Superior temporal gyrus (tissue), 1 donor: ENCODE results near the gene CHMP4B.

Experiments
- DNase-seq: peaks from one replicate; pipeline ENCODE4 v3.0.0-alpha.2; 2016; ENCODE audit errors: extremely low spot score

Gene CHMP4B

DNA sequence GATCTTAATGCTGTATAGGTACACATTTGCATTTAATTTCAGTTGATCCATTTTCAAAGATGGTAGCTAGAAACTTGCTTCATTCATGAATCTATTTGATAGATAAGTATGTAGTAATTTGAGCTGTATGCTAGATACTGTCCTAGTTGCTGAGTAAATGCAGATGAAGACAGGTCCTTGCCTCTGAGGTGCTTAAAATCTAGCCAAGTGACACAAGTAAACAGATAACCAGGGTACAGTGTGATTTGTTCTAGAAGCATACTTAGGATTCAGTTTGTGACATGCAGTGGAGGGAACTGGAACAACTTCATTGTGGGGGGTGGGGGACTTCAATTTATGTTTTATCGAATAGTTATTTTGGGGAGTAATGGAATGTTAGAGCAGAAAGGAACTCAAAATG is 9.2 kb downstream of the CHMP4B start:
- DNase-seq: no peak

DNA sequence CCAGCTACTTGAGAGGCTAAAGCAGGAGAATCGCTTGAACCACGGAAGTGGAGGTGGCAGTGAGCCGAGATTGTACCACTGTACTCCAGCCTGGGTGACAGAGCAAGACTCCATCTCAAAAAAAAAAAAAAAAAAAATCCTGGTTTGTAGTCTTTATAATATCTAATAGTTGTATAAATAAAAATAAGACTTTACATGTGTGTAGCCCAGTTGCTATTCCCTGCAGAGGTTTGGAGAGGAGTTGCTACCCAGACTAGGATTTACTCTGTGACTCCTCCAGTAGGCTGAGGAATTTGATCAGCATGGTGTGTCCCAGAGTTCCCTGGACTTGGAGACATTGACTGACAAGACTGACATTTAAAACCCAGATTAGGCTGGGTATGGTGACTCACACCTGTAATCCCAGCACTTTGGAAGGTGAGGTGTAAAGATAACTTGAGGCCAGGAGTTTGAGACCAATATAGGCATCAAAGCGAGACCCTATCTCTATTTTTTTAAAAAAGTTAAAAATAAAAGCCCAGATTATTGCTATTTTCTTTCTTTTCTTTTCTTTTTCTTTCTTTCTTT is 10.2 kb downstream of the CHMP4B start:
- DNase-seq: no peak

DNA sequence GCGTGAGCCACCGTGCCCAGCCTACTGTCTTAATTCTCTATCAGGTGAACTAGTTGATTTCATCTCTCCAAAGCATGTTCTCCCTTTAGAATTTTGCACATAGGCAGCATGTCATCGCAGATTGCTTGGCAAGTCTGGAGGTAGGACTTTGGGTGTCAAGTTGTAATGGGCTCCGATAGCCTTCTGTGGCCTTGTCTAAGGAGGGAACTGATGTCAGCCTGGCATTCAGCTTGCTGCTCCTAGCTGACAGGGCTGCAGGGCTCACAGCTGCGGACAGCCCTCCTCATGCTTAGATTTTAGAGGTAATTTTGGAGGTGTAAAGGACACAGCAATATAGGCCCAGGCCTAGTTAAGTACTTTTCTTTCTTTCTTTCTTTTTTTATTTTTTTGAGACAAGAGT is 11.3 kb downstream of the CHMP4B start:
- no peak for DNase-seq

DNA sequence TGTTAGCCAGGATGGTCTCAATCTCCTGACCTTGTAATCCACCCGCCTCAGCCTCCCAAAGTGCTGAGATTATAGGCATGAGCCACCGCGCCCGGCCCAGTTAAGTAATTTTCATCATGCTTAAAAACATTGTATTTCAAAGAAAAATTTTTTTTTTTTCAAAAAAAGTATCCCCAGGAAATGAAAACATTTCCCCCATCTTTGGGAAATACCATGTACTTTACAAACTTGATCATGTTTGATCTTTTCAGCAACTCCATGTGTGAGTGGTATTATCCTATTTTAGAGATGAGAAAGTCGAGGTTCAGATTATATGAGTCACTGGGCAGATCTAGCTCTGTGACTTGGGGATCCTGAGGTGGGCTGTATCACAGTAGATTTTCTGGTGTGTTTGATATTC is 11.8 kb downstream of the CHMP4B start:
- DNase-seq: no peak

DNA sequence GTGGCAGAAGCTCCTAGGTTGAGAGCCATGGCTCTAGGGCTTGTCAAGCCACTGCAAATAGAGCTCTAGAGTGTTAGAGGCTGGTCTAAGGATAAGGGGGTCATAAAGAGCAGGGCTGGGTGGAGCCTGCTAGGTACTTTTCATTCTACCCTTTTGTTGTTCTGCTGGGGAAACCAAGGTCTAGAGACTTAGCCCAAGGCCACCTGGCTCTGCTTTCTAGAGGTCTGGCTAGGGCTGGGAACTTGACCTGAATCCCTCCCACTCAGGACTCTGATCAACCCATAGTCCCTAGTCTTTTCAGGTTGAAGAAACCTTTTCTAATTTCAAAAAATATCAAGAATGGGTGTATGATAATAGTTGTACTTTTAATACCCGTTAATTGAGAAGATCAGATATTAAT is 13.7 kb downstream of the CHMP4B start:
- DNase-seq: no peak

DNA sequence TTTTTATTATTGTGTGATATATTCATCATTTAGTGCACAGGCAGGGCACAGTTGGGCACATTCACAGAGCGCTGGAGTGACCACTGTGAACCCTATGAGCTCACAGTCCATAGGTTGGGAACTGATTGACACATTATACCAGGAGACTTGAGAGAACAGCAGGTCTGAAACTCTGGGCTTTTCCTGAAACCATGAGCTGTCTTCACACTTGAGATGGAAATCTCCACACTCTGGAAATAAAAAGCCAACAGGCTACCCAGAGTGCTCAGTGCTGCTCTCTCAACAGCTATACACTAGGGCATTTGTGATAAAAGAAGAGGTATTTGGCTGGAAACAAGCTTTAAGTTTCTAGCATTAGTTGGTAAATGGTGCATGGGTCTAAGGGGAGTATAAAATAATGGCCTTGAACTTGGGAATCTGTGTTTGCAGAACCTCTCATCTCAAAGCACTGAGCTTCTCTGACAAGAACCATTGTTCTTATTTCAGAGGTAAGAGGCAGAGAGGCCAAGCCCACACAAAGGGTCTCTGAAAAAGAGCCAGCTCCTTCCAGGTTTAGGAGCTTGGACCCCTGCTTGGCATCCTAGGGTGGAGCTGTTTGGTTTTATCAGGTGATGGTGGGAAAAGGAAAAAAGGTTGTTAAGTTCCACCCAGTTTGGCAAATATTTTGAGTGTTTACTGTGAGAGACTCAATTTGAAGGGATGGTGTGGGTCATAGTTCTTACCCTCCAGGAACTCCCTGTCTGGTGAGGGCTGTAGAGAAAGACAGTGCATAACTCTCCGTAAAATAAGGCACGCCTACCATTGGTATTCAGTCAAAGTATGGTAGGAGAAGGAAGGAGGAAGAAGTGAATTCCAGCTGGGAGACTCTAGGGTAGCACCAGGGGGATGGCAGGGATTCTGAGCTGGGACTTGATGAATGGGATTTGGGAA is 14.5 kb downstream of the CHMP4B start:
- DNase-seq: no peak

DNA sequence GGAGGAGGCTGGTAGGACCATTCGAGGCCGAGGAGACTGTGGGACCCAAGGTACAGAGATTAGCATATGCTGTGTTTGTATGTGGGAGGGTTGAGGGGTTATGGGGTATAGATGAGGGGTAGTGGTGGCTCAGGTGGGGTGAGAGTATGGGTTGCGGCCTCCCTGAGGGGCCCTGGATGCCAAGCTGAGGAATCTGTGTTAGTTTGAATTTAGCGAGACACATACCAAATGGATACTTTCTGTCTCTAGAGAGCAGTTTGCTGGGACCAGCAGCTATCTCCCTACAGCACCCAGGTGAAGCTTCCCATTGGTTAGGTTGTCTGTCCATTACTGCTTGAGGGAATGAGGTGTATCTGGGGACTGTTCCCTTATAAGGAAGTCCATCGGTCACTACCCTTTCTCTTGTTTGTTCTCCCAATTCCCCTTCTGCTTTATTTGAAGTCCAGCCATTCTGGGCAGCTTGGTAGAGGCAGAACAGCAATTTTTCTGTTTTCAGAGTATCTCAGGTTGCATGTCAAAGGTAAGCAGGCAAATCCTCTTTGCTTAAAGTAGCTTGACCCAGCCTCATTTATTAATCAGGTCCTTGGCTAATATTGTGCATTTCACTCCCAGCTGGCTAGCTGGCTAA is 15.2 kb downstream of the CHMP4B start:
- DNase-seq: no peak

DNA sequence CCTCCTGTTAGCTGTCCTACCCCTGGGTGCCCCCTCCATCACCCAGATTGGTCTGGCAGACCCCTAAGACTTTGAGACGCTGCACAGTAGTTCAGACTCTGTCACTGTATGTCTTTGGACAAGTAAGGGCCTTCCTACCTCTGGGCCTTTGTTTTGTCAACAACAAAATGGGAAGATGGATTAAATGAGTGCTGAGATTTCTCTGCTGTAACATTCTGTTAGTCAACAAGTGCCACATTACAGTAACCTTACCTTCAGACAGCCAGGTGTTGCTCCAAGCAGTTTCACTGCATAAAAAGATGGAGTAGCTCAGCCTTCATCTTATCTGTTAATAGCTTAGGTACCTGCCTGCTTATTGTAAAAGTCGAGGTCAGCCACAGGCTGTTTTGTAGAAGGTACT is 16.0 kb downstream of the CHMP4B start:
- no peak for DNase-seq

DNA sequence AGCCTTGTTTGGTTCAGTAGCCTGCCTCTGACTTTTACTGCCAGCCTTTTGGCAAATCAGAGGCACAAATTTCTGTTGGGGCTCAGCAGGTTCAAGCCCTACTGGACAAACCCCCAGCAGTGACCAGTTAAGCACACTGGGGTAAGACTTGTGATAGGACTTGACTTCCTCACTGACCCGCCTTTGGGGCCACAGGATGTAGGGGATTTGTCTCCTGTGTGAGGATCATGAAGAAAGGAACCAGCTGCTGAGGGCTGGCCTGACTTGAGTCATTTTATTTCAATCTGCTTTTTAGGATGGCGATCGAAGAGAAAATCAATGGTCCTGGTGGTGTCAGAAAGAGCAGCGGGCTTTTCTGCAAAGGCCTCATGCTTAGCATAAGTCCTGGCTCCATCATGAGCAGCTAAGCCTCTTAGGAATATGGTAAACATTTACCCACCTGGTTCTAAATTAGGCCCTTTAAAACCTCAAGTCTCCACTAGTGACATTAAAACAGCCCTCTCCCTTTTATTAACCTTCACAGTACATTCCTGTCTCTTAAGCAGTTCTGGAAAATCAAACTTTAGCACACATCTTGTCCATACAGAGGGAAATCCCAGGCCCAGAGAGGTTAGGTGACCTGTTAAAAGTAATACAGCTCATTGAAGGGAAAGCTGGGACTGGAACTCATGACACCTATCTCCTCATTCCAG is 16.6 kb downstream of the CHMP4B start:
- DNase-seq: no peak

DNA sequence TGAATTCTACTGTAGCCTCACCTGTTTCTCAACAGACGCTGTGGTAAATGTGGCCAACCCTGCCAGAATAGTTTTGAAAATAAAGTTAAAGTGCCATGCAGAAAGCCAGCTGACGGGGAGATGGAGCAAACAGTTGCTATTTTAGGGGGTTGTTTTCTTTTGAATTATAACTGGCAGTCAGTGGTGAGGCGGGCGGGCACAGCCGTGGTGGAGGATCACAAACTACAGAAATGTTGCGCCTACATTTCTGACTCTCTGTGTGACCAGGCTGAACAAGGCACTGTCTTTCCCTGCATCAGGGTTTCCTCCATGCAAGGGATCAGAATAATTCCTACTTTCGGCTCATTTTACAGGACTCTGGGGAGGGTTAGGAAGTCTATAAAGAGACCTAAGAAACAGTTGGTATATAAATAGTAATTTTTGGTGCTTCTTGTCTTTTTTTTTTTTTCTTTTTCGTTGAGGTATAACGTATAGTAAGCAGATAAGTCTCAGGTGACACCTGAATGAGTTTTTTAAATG is 17.2 kb downstream of the CHMP4B start:
- DNase-seq: no peak

DNA sequence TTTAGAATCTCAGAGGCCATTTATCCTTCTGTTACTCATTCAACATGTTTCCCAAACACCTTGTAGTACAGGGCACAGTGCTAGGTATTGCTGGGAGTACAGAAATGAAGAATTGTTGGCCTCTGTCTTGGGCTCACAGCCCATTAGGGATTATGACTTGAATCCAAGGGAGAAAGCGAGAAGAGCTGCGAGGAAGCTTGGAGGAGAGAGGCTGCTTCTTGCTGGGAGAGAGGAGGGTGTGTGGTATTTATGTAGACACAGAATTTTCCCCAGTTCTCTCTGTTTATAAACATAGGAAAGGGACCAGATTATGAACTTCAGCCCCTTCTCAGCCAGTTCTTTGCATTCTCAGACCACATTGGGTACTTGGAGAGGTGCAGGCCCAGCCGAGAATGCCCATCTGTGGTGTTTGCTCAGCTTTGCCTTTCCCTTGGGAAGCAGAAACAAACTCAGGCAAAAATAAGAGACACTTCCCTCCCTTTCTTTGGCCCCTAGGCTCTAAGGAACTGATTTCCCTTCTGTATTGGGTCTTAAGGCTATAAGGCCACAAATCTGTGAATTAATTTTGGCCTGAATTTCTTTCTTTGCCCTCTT is 17.9 kb downstream of the CHMP4B start:
- DNase-seq: no peak

DNA sequence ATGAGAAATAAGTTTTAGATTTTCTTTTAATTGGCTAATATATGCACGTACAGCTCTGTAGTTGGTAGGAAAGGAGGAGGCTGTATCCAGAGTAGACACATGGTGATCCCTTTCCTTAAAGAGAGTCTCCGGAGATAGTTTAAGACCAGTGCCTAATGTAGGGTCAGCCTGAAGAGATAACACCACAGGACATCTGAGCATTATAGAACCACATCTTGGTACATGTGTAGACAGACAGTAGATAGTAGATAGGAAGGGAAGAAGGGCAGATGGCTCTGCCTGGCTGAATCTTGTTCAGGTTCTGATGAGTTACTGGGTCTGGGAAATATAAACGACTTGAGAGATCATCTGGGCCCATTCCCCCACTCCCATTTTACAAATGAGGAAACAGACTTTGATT is 18.5 kb downstream of the CHMP4B start:
- DNase-seq: no peak

DNA sequence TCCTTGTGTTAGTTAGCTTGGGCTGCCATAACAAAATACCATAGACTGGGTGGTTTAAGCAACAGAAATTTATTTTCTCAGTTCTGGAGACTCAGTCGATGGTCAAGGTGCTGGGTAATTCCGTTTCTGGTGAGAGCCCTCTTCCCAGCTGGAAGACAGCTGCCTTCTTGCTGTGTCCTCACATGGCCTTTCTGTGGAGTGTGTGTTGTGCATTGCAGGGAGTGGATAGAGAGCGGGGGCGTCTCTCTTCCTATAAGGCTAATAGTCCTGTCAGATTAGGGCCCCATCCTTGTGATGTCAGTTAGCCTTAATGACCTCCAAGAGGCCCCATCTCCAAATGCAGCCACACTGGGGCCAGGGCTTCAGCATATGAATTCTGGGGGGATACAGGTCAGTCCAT is 19.2 kb downstream of the CHMP4B start:
- DNase-seq: no peak

DNA sequence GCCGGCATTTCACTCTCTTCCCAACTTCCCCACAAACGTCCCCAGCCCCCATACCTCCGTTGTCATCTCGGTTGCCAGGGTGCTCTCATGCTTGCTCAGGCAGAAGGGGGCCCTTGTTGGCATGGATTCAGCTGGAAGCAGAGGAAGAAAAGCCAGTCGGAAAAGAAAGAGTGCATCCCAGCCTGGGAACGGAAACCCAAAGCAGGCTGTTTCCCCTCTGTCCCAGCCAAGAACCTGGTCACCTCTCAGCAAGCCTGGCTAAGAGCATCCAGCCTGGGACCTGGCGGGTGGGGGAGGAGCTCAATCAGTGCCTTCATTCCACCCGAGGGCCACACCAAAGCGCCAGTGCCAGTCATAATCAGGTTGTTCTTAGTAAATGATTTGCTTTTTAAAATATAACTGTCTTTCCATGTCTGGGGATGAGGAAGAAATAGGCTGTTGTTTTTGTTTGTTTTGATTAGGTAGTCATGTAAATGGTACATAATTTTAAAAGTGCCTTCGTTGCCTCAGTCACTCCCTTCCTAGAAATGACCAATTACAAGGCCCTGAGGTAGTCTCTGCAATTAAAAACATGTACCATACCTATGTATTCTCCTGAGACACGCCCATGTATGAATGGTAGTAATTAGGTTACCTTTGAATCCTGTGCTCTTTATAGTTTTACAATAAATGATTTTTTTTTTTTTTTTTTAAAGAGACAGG is 21.1 kb downstream of the CHMP4B start:
- no peak for DNase-seq

DNA sequence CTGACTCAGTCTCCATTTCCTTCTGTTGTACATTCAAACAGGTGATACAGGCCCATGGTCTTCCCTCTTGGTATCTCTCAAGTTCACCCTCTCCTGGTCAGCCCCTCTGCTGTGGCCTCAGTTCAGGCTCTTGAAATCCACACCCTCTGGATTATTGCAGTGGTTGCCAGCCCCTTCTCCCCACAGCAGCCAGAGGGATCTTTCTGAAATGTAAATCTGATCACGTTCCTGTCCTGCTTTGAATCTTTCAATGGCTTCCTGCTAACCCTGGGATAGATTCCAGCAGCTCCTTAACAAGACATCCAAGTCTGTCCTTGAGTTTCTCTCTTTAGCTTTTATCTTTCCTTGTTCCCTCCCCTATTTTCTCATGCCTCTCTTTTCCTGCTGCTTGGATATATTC is 22.2 kb downstream of the CHMP4B start:
- DNase-seq: no peak

DNA sequence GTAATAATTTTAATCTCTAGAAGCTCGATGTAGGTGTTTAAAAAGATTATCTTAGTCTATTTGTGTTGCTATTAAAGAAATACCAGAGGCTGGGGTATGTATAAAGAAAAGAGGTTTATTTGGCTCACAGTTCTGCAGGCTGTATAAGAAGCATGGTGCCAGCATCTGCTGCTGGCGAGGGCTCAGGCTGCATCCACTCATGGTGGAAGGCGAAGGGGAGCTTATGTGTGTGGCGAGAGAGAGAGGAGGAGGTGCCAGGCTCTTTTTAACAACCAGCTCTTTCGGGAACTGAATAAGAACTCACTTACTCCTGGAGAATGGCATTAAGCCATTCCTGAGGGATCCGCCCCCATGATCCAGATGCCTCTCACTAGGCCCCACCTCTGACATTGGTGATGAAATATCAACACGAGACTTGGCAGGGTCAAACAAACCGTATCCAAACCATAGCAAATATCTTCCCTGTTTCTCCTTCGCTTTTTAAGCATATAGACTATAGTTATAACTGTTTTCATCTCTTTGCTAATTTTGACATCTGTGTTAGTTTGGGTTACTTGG is 24.5 kb downstream of the CHMP4B start:
- DNase-seq: no peak

DNA sequence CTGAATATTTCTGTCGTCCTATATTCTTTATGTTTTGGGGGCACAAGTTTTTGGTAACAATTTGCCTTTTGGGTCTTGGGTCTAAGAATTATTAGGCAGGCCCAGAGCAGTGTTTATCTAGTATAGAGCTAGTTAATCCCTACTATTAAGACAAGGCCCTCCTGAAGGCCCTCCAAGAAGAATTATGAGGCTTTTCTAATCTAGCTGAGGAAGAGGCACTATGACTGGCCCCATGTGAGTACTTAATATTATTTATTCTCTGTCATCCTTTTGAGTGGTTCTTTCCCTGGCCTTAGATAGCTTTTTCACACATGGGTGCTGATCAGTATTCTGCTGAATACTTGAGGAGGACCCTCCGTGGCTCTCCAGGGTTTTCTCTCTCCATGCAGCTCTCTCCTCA is 25.1 kb downstream of the CHMP4B start:
- no peak for DNase-seq

DNA sequence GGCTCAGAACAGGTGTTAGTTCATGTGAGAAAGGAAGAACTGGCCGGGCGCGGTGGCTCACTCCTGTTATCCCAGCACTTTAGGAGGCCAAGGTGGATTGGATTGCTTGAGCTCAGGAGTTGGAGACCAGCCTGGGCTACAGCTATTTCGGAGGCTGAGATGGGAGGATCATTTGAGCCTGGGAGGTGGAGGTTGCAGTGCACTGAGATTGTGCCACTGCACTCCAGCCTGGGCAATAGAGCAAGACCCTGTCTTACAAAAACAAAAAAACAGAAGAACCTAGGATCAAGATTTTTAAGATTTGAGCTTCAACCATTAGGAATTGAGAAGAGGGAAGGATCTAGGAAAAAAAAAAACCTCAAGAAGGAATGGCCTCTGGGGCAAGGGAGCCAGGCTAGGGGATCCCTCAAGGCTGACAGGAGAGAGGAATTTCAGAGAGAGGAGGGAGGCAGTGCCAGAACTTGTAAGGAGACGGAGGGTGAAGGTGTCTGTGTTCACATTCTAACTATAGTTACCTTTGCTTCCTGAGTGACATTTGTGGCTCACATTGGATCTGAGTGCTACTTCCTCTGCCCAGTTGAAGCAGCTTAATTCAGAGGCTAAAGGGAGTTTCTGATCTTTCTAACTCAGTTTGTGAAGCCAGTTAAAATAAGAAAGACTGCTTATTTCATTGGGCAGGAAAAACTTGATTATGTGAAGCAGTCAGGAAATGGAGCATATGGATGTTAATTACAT is 26.1 kb downstream of the CHMP4B start:
- no peak for DNase-seq

DNA sequence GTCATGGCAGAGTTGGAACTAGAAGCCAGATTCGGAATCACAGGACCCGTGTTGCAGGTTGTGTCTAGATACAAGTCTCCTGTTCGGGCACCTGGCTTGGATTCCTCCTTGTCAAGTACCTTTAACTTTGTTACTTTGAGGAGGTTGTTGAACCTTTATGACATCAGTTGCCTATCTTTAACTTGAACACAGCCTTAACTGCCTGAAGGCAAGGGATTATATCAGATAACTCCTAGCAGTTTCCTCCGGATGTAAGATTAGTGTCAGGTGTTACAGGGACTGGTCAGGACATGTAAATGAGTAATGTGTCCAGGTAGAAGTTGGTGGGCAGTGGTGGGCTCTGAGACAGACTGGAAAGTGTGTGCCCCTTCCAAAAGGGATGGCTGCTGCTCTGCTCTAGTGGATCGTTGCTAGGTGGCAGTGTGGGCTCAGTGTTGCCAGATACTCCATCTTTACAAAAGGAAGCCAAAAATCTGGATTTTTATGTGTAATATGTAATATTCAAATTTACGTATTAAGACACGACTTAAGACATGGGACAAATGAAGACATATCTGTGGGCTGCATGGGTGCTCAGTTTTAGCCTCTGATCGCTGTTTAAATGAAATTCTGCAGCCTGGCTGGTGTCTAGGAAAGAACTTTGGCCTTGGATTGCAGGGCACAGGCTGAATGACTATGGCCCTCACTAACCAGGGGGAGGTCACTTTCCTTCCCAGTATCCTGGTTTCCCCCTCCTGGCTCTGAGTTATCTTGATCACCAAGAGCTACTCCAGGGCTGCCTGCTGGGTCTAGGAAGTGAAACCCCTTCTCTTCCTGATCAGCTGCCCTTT is 27.1 kb downstream of the CHMP4B start:
- DNase-seq: no peak
